HG03520 (cell line): Measurements from ENCODE around the gene CHID1.

ENCODE experiments used
- ATAC-seq: cut with Tn5 transposase; IDR thresholded peaks from one replicate; pipeline ENCODE4 v1.9.1; 2021; ENCODE audit warnings: mild to moderate bottlenecking, moderate library complexity; ENCODE audit not compliant: unreplicated experiment

Gene CHID1

DNA sequence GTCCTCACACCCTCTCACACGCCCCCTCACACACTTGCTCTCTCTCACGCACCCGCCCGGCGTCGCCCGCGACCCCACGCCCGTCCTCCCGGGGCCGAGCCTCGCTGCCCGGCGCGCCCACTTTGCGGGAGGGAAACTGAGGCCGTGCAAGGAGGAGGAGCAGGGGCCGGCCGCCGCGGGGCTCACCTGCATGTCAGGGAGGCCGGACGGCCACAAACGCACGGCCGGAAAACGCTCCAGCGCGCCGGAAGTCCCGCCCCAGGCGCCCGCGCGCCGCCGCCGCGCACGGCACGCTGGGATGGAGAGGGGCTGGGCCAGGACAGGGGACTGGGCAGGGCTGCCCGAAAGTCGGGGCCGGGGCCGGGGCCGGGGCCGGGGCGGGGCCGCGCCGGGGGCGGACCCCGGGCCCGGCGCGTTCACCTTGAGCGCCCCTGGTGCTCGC, at the start of gene CHID1:
CHID1 (minus strand) TSS at position 222 of the 442 bp plus-strand sequence. CDS start 5,994 bp downstream, outside the sequence.
- ATAC-seq: peak; percentile 75

DNA sequence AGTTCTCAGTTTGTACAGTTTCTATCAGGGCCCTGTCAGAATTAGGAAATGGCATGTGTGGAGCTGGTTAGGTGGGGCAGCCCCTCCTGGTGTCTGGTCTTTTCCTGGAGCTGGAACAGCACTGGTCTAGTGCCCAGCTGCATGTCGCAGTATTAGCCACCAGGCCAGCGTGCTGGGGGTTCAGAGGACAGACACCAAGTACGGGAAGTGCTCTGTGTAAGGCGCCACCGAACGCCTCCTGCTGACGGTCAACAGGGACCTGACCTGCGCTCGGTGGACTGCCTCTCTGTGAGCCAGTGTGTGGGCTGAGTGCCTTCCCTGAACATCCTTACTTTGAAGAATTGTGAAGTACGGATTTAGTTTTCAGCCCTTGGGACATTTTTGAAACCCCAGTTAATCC, 49.0 kb upstream of the CHID1 start:
- ATAC-seq: no peak

DNA sequence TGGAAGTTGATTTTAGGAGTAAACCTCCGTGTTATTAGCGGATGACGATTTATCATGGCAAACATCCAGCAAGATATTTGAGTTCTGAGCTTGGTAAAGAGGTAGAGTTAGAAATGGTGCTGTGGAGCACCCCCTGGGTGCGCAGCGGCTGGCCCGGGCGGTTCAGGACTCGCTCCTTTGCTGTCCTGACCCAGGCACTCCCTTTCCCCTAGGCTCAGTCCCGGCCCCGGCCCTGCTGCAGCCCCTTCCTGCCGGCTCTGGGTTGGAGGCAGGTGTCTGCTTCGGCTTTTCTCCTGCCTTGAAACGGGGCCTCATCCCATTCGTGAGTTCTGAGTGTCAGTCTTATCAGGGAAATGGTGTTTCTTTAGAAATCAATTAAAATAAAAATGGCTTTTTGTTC, 48.4 kb upstream of the CHID1 start:
- ATAC-seq: no peak

DNA sequence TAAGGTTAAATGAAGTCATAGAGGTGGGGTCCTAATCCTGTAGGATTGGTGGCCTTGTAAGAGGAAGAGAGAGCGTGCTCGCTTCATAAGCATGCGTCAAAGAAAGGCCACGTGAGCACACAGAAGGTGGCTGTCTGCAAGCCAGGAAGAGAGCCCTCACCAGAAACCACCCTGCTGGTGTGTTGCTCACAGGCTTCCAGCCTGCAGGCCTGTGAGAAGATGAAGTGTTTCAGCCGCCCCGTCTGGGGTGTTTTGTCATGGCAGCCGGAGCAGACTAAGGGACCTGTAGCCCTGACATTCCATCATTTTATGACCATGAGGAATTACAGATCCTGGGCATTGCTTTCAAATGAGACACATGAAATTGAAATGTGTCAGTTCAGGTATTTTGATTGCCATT, 47.5 kb upstream of the CHID1 start:
- no peak for ATAC-seq

DNA sequence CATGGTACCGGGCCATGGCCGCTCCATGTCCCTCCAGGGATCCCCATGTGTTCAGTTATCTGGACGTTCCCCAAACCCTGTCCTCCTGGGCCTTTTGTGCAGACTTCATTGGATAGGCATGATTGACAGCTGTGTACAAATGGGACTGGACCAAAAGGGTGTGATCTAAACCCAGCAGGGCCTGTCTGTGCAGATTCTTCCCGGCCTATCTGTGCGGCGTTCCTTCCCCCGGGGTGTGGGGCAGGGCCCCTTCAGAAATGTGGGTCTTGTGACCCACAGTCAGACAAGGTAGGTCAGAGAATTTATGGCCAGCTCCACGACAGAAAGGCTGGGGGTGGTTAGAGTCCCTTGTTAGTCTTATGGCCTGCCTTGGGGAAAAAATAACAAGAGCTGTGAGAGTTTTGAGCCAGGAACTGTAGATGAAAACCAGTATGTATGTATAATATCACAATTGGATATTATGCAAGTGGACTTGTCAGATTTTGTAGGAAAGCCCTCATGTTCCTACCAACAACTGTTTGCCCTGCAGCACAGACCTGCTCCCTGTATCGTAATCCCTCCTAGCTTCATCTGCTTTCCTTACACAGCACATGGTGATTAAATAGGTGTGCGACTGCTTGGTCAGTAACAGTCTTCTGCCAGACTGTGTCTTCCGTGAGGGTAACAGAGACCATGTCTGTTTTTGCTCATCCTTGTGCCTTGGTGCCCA, 46.8 kb upstream of the CHID1 start:
- ATAC-seq: no peak

DNA sequence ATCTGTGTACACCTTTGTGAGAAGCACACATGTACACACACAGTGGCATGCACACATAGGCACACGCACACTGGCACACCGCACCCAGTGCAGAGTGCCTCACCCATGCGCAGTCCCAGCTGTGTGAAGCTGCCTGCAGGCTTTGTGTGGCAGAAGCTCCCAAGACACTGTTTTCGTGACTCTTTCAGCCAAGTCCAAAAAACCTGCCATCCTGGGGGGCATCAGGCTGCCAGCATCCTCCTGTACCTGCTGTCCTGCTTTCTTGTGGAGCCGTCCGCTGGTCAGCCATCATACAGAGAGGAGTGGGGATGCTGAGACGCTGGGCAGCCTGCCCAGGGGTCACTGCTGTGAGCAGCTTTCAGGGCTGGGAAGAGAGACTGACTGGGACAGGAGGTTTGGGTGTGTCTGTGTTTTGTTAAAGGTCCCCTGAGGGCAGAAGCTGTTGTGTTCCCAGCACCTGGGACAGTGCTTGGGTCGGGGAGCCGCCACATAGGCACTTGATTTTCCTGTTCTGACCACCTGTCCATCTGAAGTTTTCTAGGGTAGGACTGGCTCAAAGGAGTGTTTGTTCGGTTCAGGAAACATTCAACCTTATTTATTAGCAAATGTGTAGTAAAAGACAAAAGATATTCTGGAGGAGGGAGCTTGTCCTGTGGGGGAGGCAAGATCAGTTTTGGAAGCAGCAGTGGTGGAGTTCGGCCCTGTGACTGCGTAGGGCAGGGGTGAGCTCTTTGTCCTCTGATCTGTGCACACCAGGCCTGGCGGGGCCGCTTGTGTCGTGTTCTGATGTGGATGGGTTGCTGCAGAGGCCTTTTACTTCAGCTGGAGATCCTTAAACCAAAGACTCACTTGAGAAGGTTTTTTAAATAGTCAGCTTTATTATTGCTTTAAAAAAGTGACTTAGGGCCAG, 44.8 kb upstream of the CHID1 start:
- no peak for ATAC-seq

DNA sequence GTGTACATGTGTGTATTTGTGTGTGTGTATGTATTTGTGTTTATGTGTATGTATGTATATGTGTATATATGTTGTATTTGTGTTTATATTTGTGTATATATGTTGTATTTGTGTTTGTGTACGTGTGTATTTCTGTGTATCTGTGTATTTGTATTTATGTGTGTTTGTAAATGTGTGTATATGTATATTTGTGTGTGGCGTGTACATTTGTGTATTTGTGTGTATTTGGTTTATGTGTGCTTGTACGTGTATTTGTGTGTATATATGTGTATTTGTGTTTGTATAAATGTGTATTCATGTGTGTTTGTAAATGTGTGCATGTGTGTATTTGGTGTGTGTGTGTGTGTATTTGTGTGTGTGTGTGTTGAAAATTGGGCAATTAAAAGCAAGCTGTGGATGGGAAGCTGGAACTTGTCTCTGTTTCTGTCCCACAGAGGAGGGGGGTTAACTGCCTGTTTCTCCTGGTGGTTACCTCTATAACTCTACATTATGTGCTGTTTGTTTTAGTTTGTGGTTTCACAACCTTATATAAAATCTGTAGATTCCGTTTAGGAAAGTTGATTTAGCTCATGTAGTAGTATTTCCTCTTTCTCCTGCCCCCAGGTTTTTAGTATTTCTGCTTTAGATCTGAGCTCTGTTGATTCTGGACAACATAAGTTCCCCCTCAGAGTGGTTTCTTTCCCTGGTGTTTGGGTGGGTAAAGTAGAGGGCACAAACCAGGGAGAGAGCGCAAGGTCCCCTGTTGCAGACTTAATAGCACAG, 44.0 kb upstream of the CHID1 start:
- no peak for ATAC-seq

DNA sequence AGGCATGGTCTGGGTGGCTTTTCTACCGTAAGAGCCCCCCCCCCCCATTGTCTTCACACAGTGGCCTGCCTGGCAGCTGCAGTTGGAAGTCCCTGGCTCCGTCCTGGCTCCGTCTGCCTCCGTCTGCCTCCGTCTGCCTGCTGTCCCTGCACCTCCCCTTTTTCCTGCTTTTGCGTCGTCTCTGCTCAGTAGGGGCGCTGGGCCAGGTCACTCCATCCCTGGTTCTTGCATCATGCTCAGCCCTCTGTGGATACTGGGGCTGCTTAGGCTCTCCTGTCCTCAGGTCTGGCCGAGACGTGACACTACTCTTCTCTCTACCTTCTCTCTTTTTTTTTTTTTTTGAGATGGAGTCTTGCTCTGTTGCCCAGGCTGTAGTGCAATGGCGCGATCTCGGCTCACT, 42.9 kb upstream of the CHID1 start:
- ATAC-seq: no peak

DNA sequence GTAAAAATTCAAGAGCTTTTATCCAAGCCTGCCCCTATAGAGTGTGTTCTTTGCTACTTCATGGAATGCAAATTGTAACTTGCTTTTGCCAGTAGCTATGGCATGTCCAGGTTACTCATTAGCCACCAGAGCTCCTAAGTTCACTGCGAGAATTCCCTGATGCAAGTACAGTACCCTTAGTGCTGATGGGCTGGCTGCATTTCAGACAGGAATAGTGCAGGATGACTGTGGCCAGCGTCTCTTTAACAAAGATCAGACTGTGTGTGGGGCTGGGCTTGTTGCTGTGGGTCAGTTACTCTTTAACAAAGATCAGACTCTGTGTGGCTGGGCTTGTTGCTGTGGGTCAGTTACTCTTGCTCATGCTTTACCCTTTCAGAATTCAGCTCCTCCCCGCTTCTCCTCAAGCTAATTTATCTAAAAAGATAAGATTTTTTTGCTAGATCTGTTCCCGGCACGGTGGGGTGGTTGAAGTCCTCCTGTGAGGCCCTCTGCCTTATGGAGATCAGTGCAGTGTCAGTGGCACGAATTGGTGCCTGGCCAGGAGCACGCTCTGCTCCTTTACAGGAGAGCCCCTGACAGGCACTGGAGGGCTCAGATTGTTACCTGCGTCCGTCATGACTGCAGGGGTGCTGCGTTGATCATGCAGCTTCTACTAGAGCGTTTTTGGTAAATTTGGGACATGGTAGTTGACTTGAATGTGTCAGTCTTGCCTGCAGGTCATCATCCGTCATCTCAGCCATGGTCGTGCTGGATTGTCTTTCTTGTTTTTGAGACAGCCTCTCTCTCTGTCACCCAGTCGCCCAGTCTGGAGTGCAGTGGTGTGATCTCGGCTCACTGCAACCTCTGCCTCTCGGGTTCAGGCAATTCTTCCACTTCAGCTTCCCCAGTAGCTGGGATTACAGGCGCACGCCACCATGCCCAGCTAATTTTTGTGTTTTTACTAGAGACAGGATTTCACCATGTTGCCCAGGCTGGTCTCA, 42.1 kb upstream of the CHID1 start:
- no peak for ATAC-seq

DNA sequence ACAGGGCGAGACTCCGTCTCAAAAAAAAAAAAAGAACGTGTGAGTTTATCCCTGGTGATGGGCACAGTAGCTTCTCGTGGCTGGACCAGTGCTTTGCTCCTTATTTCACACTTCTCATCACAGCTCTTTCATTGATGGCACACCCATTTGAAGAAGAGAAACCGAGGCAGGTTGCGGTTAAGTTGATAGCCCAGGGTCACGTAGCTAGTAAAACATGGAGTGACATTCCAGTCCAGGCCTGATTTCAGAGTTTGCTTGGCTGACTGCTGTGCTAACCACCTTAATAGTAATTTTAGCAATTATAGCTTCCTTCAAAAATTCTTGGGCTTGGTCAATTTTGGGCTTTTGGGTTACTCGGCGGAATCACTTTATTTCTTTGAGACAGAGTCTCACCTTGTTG, 40.9 kb upstream of the CHID1 start:
- no peak for ATAC-seq

DNA sequence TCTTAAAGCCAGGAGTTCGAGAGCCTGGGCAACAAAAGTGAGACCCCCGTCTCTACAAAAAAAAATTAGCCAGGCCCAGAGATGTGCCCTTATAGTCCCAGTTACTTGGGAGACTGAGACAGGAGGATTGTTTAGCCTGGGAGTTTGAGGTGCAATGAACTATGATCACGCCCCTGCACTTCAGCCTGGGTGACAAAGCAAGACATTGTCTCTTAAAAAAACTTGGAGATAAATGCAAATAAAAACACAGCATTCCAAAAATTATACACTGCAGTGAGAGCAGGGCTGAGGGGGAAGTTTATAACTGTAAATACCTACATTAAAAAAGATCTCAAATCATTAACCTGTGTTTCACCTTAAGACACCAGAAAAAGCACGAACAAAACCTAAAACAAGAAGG, 37.1 kb upstream of the CHID1 start:
- no peak for ATAC-seq

DNA sequence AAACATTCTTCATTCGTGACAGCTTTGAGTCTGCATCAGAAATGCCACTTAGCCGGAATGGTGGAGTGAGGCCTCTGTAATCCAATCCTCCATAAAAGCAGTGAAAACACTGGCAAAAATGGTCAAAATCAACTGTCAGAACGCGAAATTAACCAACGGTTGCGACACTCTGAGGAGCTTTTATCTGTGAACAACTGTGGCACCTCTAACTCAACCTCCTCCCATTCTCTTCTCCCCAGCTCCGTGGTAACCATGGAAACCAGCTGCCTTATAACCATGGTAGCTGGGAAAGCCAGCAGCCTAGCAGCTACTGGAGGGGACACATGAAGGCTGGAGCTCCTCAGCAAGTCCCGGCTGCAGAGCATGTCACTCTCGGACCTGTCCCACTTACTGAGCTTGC, 35.4 kb upstream of the CHID1 start:
- no peak for ATAC-seq

DNA sequence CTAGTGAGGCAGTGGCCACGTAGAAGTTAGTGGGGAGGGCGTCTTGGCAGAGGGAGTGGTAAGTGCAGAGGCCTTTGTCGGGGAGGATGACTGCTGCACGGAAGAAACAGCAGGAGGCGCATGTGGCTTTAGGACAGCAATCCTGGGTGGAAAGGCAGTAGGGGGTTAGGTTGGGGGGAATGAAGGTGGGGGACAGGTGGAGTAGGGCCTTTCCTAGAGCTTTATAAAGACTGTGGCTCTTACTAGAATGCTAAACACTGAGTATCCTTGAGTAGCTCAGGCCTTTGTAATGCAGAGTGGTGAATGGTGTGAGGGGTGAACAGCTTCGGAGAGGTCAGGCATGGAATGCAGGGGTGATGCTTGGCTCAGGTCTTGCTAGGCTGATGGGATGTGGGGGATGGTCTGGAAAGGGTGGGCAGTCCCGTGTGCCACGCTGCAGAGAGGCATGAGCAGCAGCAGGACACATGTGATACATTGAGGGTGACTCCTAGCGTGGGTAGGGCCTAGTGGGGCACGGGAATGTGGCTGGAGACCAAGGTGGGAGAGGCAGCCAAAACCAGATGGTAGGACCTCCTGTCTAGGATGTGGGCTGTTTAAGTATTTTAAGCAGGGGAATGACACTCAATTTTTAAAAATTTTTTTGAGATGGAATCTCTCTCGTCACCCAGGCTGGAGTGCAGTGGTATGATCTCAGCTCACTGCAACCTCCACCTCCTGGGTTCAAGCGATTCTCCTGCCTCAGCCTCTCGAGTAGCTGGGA, 34.3 kb upstream of the CHID1 start:
- no peak for ATAC-seq

DNA sequence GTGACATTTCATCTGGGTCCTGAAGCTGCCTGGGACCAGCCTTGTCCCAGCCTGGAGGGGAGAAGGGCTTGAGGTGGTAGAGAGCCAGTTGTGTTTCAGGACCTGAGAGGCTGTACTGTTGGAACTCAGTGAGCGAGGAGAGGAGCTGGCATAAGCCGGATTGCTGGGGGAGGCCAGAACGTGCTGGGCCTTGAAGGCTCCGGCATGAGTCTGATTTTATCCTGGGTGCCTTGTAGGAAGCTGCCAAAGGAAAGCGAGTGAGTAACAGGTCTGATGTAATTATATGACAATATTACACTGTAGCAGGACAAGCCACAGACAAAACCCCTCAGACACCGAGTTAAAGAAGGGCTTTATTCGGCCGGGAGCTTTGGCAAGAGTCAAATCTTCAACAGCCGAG, 32.2 kb upstream of the CHID1 start:
- no peak for ATAC-seq

DNA sequence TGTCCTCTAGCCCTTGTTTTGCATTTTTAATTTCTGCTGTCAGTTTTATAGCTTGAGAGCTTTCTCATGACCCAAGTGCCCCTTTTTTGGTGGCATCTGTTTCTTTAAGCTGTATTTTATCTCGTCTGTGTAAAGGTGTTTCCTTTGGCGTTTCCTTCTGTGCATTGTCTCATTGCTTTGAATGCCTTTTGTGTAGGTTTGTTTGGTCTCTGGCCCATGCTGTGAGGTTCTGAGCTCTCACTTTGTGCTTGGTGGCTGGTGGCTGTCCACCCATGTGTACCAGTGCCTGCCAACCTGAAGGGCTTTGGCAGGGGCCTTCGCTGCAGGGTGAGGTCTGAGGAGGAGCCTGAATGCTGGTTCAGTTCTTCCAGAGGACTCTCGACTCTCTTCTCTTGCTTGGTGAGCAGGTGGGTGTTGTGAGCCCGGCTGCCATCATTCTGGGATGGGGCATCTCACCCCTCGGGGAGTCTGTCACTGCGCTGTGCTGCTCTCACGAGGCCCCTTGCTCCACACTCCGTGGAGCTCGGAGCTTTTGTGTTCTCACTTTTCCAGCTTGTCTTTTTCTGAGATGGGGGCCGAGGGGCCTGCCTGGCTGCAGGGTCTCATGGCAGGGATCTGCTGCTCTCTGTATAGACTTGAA, 30.0 kb upstream of the CHID1 start:
- no peak for ATAC-seq

DNA sequence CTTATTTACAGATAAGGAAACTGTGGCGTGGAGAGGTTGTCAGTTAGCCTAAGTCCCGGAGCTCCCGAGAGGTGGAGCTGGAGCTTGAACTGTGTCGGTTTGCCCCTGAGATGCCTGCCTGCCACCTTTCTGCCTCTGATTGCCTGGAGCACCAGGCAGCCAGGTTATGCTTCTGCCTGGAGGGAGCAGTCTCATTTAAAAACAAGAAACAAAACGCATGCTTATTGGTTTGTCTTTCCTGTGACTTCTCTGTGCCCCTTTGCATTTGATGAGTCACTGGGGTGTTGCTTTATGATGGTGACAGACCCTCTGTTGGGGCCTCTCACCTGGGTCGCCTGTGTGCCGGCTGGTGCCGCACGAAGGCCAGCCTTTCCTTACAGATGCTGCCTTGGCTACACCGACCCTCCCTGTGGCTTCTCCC, 27.2 kb upstream of the CHID1 start:
- ATAC-seq: no peak

DNA sequence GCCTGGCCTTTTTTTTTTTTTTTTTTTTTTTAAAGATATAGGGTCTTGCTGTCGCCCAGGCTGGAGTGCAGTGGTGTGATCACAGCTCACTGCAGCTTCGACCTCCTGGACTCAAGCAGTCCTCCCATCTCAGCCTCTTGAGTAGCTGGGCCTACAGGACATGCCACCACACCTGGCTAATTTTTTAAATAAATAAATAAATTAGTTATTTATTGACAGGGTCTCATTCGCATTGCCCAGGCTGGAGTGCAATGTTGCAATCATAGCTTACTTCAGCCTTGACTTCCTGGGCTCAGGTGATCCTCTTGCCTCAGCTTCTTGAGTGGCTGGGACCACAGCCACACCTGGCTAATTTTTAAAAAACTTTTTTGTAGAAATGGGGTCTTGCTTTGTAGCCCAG, 25.6 kb upstream of the CHID1 start:
- no peak for ATAC-seq

DNA sequence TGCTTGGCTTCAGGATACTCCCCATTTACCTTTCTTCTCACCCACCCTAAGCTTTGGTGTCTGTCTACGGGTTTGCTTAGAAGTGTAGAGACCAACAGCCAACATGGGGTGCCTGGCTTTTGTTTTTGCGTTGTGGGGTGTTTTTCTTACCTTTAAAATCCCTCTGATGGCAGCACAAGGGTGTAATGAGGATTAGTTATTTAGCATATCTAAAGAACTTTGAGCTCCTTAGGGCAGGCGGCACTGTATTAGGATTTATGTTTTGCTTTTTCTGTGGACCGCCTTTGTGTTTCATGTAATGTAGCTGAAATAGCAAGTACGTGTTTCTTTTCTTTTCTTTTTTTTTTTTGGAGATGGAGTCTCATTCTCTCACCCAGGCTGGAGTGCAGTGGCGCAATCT, 23.9 kb upstream of the CHID1 start:
- ATAC-seq: no peak

DNA sequence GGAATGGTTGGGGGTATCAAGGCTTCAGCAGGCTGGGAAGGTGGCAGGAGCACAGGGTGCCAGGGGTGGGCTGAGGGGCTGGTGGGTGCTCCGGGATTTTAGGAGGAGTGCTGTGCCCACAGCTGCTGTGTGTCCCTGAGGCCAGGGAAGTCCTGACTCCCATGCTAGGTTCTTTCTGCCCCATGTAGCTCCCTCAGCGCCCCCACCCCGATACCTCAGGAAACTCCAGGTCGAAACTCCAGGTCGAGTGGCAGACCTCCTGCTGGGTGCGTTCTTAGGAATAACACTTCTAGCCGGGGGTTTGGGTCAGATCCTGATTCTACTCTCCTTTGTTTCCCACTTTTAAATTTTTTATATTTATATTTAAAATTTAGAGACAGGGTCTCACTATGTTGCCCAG, 23.3 kb upstream of the CHID1 start:
- ATAC-seq: no peak
